SU-DHL-6 (cell line): ENCODE measurements around the gene COL23A1.

Source experiments
- H2AFZ ChIP-seq: fragments of 200-600 bp; sonication (generic); 2 replicates; pipeline ENCODE4 v1.6.1; 2014; ENCODE audit warnings: low read depth, mild to moderate bottlenecking, moderate library complexity, mixed read lengths, antibody characterized with exemption, low read length; ENCODE audit not compliant: severe bottlenecking
- H3F3A ChIP-seq: fragments of 200-600 bp; shearing (Covaris generic); 2 replicates; pipeline ENCODE4 v1.6.0; 2016; ENCODE audit warnings: antibody characterized with exemption, mild to moderate bottlenecking; ENCODE audit not compliant: insufficient read depth
- H3K27ac ChIP-seq: fragments of 200-600 bp; sonication (generic); 2 replicates; pipeline ENCODE4 v1.5.1; 2016; ENCODE audit warnings: low read depth, mild to moderate bottlenecking, low read length, moderate library complexity, mixed read lengths
- H3K27me3 ChIP-seq: fragments of 200-600 bp; sonication (generic), shearing (Covaris generic); 2 replicates; pipeline ENCODE4 v1.6.0; 2014; ENCODE audit warnings: mild to moderate bottlenecking, low read length
- H3K36me3 ChIP-seq: fragments of 200-600 bp; sonication (generic); 2 replicates; pipeline ENCODE4 v1.6.1; 2014; ENCODE audit warnings: mild to moderate bottlenecking, low read length, mixed read lengths
- H3K4me2 ChIP-seq: fragments of 300-600, 200-600 bp; shearing (Covaris generic), sonication (generic); 2 replicates; pipeline ENCODE4 v1.6.0; 2014; ENCODE audit warnings: low read length, low read depth, mild to moderate bottlenecking; ENCODE audit not compliant: poor library complexity, severe bottlenecking
- H3K4me3 ChIP-seq: fragments of 200-600 bp; sonication (generic); 2 replicates; pipeline ENCODE4 v1.5.1; 2014; ENCODE audit warnings: antibody characterized with exemption, low read length, mild to moderate bottlenecking, mixed read lengths; ENCODE audit not compliant: insufficient read depth, poor library complexity, severe bottlenecking
- H3K79me2 ChIP-seq: fragments of 200-600 bp; sonication (generic); 2 replicates; pipeline ENCODE4 v1.6.1; 2014; ENCODE audit warnings: mild to moderate bottlenecking, low read length, moderate library complexity; ENCODE audit not compliant: insufficient read depth
- H3K9ac ChIP-seq: fragments of 200-600 bp; sonication (generic); 2 replicates; pipeline ENCODE4 v1.7.0; 2014; ENCODE audit warnings: mild to moderate bottlenecking, low read length
- H3K9me2 ChIP-seq: fragments of 200-600 bp; sonication (generic); replicated peaks from 2 replicates; pipeline ENCODE4 v1.6.1; 2014; ENCODE audit warnings: low read length; ENCODE audit not compliant: insufficient read depth
- H3K9me3 ChIP-seq: fragments of 200-600 bp; sonication (generic); 2 replicates; pipeline ENCODE4 v1.6.1; 2014; ENCODE audit warnings: low read length, mixed read lengths; ENCODE audit not compliant: insufficient read depth
- H4K20me1 ChIP-seq: fragments of 200-600 bp; sonication (generic); 2 replicates; pipeline ENCODE4 v1.6.1; 2014; ENCODE audit warnings: low read depth, mild to moderate bottlenecking, antibody characterized with exemption, low read length, moderate library complexity, mixed read lengths
- EZH2phosphoT487 ChIP-seq: fragments of 200-600 bp; sonication (generic), shearing (Covaris generic); conservative IDR thresholded peaks from 2 replicates; pipeline ENCODE4 v1.6.1; 2018; ENCODE audit warnings: mild to moderate bottlenecking, antibody characterized with exemption, low read length, moderate library complexity, mixed read lengths
- TF ChIP-seq, protein P1 (sequence below): fragments of 200-600 bp; sonication (generic); IDR thresholded peaks from one replicate; pipeline ENCODE4 v1.5.1; 2017; ENCODE audit warnings: antibody characterized with exemption, mild to moderate bottlenecking, low read length, moderate library complexity; ENCODE audit not compliant: insufficient read depth, poor library complexity, severe bottlenecking

Gene COL23A1

GRCh38 chr5:178213748-178214151, 376.4 kb downstream of the COL23A1 start:
- Histone ChIP-seq H3K9me3 (no peaks in the 10 kb centered on the region), H4K20me1 (peaks cover 5% of the 10 kb centered on the region; the same call in 1 of the 2 replicates), H3K79me2 (no peaks in the 10 kb centered on the region), H3K27me3 (no peaks in the 10 kb centered on the region), H3K36me3 (peaks cover 26% of the 10 kb centered on the region), H2AFZ (no peak overlapping the region), H3K27ac (peak overlapping the region; percentile 23; the same call in 1 of the 2 replicates), H3K4me3 (no peak overlapping the region), H3K9me2 (no peaks in the 10 kb centered on the region), H3F3A (peaks cover 81% of the 10 kb centered on the region), H3K9ac (no peak overlapping the region), H3K4me2 (no peak overlapping the region)
- no peak for TF ChIP-seq EZH2phosphoT487
- TF ChIP-seq, protein P1, sequence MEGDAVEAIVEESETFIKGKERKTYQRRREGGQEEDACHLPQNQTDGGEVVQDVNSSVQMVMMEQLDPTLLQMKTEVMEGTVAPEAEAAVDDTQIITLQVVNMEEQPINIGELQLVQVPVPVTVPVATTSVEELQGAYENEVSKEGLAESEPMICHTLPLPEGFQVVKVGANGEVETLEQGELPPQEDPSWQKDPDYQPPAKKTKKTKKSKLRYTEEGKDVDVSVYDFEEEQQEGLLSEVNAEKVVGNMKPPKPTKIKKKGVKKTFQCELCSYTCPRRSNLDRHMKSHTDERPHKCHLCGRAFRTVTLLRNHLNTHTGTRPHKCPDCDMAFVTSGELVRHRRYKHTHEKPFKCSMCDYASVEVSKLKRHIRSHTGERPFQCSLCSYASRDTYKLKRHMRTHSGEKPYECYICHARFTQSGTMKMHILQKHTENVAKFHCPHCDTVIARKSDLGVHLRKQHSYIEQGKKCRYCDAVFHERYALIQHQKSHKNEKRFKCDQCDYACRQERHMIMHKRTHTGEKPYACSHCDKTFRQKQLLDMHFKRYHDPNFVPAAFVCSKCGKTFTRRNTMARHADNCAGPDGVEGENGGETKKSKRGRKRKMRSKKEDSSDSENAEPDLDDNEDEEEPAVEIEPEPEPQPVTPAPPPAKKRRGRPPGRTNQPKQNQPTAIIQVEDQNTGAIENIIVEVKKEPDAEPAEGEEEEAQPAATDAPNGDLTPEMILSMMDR: no peak

DNA sequence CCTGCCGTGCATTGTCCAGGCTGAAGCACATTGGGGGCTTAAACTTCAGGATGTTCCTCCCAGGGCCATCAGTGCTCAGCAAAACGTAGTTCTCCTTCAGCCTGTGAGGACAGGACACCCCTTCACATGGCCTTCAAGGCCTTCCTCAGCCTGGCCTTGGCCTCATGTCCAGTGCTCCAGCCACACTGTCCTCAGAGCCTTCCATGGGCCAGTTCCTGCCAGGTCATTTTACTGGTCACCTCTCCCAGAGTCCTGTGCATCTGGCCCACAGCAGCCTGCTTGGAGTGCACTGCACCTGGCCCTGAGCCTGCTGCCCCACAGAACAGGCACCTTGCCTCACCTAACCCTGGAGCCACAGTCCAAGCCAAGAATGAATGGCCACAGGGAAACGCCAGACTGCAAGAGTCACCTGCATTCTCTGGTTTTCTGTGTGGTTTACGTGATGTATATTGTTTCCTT, 377.2 kb downstream of the COL23A1 start:
- Histone ChIP-seq H4K20me1 (peaks cover 12% of the 10 kb centered on the region), H3K27ac (peak overlapping the region; percentile 33; the same call in 1 of the 2 replicates), H3K27me3 (no peaks in the 10 kb centered on the region), H3K9ac (no peak overlapping the region), H2AFZ (no peak overlapping the region), H3K79me2 (peaks cover 5% of the 10 kb centered on the region), H3K9me3 (no peaks in the 10 kb centered on the region), H3K4me3 (no peak overlapping the region), H3K9me2 (no peaks in the 10 kb centered on the region), H3K36me3 (peaks cover 28% of the 10 kb centered on the region; the same call in 1 of the 2 replicates), H3K4me2 (no peak overlapping the region), H3F3A (peaks cover 81% of the 10 kb centered on the region)
- no peak for TF ChIP-seq EZH2phosphoT487
- TF ChIP-seq, protein P1: no peak

GRCh38 chr5:178212241-178213002, 377.8 kb downstream of the COL23A1 start:
- Histone ChIP-seq H2AFZ (no peak overlapping the region), H3K9me2 (no peaks in the 10 kb centered on the region), H3K9me3 (no peaks in the 10 kb centered on the region), H3K4me2 (no peak overlapping the region), H3K4me3 (no peak overlapping the region), H4K20me1 (peaks cover 18% of the 10 kb centered on the region), H3K36me3 (peaks cover 34% of the 10 kb centered on the region), H3K79me2 (peaks cover 11% of the 10 kb centered on the region), H3F3A (peaks cover 87% of the 10 kb centered on the region), H3K27me3 (no peaks in the 10 kb centered on the region), H3K27ac (peak overlapping the region; percentile 33), H3K9ac (no peak overlapping the region)
- TF ChIP-seq, protein P1: no peak
- TF ChIP-seq EZH2phosphoT487: no peak
